D721Med (cell line): ENCODE results near the gene METTL5.
"Not testable (repeated sequence)": the region's sequence is repeated elsewhere in the genome, so short reads cannot be mapped to it uniquely, and the experiment has no call there.

Experiments
- DNase-seq: peaks from one replicate; pipeline ENCODE4 v3.0.0; 2011; ENCODE audit warnings: low spot score; ENCODE audit not compliant: insufficient read length
- FAIRE-seq: peaks from 2 replicates; lab custom pipeline; 2011; peaks lifted over from hg19 to GRCh38; lab: Jason Lieb, UNC
- TF ChIP-seq, protein P1 (sequence below): IDR thresholded peaks from 2 replicates; pipeline ENCODE4 v1.5.1; 2012; ENCODE audit warnings: mild to moderate bottlenecking, control low read depth; ENCODE audit not compliant: insufficient read depth; ENCODE audit errors: missing control alignments

Gene METTL5

DNA sequence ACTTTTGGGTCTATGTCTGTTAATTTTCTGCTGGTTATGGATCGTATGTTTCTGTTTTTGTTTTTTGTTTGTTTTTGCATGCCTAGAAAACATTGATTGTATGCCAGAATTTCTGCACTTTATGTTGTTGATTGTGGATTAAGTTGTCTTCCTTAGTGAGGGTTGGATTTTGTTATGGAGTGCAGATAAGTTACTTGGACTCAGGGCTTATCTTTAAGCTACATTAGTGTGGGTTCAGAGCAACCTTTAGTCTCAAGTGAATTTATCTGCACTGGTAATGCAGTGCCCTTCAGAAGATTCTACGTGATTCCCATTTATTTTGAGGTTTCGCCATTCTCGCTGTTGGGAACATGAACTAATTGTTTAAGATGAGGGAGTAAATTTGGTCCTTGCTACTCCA, 35.4 kb upstream of the METTL5 start:
- FAIRE-seq (peak; percentile 53), DNase-seq (no peak)
- TF ChIP-seq, protein P1, sequence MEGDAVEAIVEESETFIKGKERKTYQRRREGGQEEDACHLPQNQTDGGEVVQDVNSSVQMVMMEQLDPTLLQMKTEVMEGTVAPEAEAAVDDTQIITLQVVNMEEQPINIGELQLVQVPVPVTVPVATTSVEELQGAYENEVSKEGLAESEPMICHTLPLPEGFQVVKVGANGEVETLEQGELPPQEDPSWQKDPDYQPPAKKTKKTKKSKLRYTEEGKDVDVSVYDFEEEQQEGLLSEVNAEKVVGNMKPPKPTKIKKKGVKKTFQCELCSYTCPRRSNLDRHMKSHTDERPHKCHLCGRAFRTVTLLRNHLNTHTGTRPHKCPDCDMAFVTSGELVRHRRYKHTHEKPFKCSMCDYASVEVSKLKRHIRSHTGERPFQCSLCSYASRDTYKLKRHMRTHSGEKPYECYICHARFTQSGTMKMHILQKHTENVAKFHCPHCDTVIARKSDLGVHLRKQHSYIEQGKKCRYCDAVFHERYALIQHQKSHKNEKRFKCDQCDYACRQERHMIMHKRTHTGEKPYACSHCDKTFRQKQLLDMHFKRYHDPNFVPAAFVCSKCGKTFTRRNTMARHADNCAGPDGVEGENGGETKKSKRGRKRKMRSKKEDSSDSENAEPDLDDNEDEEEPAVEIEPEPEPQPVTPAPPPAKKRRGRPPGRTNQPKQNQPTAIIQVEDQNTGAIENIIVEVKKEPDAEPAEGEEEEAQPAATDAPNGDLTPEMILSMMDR: no peak

DNA sequence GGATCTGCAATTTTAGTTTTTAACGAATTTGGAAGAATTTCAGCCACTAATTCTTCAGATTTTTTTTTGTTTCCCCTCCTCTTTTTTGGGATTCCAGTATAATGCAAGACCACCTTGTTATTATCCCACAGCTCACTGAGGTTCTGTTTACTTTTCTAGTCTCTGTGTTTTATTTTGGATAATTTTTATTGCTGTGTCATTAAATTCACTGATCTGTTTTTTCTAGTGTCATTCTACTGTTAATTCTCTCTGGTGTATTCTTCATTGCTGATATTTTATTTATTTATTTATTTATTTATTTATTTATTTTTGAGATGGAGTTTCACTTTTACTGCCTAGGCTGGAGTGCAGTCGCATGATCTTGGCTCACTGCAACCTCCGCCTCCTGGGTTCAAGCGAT, 34.7 kb upstream of the METTL5 start:
- TF ChIP-seq, protein P1: no peak
- DNase-seq (no peak), FAIRE-seq (no peak)

DNA sequence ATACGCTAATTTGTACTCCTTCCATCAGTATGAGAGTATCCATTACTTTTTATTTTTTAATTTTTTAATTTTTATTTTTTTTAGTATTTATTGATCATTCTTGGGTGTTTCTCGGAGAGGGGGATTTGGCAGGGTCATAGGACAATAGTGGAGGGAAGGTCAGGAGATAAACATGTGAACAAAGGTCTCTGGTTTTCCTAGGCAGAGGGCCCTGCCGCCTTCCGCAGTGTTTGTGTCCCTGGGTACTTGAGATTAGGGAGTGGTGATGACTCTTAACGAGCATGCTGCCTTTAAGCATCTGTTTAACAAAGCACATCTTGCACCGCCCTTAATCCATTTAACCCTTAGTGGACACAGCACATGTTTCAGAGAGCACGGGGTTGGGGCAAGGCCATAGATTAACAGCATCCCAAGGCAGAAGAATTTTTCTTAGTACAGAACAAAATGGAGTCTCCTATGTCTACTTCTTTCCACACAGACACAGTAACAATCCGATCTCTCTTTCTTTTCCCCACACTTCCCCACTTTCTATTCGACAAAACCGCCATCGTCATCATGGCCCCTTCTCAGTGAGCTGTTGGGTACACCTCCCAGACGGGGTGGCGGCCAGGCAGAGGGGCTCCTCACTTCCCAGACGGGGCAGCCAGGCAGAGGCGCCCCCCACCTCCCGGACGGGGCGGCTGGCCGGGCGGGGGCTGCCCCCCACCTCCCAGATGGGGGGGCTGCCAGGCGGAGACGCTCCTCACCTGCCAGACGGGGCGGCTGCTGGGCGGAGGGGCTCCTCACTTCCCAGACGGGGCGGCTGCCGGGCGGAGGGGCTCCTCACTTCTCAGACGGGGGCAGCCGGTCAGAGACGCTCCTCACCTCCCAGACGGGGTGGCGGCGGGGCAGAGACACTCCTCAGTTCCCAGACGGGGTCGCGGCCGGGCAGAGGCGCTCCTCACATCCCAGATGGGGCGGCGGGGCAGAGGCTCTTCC, 30.9 kb upstream of the METTL5 start:
- FAIRE-seq, DNase-seq: not testable (repeated sequence)

DNA sequence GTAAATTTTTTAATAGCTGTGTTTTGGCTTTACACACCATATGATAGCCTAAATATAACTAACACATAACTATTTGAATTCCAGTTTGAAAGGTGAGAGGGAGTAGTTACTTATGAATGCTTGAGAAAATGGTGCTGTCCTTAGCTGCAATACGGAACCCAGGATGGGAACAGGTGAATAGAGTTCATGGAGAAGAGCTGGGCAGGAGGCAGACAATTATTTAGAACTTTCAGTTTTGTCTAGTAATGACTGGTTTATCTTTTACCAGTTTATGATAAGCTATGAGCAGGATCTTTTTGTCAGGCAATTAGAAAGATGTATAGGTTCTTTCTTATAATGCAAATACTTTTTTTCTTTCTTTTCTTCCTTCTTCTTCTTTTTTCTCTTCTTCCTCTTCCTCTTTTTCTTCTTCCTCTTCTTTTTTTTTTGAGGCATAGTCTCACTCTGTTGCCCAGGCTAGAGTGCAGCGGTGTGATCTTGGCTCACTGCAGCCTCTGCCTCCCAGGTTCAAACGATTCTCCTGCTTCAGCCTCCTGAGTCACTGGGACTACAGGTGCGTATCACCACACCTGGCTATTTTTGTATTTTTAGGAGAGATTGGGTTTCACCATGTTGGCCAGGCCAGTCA, 28.4 kb upstream of the METTL5 start:
- DNase-seq (no peak), FAIRE-seq (peak; percentile 60)
- TF ChIP-seq, protein P1: no peak

DNA sequence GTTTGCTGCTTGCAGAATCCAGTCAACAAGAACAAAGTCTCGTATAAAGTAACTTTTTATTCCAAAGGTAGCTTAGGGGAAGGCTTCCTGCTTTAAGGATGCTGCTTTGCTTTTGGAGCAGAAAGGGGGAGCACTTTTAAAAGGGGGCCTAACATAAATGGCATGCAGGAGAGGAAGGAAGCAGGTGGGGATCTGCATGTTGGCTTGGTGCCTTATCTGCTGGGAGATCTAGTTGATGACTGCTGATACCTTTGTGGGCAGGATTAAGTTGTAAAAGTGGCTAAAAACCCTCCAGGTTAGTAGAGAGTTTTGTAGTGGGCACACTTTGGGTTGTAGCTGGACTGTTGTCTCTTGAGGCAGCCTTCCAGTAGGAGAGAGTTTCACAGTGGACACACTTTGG, 25.0 kb upstream of the METTL5 start:
- no peak for FAIRE-seq
- DNase-seq: no peak
- TF ChIP-seq, protein P1: no peak

DNA sequence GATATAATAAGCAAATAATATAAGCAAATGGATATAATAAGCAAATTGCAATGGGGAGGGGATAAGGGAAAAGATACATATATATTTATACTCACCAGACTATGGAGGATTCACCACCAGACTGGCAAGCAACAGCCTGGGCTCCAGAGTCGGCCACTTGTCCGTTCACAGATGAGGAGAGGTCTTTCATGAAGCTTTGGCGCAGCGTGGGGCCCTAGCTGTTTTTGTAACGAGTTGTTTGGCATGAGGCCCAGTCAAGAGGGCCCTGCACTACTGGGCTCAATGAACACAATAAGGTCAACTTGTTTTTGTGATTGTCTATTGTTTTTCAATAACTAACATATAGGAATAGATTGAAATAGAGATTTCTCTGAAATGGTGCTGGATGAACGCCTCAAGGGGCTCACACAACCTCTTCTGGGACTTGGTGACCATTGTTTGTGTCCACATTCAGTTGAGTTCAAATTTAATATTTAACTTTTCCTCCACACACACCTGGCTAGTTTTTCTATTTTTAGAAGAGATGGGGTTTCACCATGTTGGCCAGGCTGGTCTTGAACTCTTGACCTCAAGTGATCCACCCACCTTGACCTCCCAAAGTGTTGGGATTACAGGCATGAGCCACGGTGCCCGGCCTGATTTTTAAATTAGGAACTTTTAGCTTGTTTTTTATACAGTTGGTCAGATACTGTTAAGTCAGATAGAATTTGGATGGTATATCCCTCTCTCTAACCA, 24.4 kb upstream of the METTL5 start:
- FAIRE-seq, DNase-seq: not testable (repeated sequence)

DNA sequence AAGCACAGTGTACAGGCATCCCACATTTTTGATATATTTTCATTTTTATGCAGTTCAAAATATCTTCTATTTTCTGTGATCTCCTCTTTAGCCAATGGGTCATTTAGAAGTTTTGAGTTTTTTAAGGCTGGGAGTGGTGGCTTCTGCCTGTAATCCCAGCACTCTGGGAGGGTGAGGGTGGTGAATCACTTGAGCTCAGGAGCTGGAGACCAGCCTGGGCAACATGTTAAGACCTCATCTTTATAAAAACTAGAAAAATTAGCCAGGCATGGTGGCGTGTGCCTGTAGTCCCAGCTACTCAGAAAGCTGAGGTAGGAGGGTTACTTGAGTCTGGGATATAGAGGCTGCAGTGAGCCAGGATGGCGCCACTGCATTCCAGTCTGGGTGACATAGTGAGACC, 20.3 kb upstream of the METTL5 start:
- DNase-seq (no peak), FAIRE-seq (no peak)
- TF ChIP-seq, protein P1: no peak

DNA sequence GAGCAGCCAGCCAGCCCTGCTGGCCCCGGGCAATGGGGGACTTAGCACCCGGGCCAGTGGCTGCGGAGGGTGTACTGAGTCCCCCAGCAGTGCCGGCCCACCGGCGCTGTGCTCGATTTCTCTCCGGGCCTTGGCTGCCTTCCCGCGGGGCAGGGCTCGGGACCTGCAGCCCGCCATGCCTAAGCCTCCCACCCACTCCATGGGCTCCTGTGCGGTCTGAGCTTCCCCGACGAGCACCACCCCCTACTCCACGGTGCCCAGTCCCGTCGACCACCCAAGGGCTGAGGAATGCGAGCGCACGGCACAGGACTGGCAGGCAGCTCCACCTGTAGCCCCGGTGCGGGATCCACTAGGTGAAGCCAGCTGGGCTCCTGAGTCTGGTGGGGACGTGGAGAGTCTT, 16.9 kb upstream of the METTL5 start:
- FAIRE-seq, DNase-seq: not testable (repeated sequence)
